ENCODE measurements around the gene PLB1.

The PLB1 gene

DNA sequence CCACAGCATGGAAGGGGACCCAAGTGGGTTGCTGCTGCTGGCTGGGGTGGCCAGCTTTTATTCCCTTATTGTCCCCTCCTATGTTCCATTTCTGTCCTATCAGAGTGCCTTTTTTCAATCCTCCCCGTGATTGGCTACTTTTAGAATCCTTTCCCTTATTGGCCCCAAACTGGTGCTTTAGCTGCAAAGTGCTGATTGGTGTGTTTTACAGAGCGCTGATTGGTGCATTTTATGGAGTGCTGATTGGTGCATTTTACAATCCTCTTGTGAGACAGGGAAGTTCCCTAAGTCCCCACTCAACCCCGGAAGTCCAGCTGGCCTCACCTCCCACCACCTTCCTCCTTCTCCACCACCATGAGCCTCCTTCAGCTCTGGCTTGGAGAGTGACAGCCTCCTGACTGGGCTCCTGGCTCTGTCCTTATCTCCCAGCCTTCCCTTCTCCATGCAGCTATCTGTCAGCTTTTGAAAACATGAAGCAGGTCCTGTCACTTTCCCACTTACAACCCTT lies 20.7 kb upstream of the PLB1 start:
- no peaks in the 10 kb centered on the region for H3K36me3 ChIP-seq (replicated peaks; ENCODE audit: insufficient read depth, low read length)
- H2AFZ ChIP-seq (ENCODE audit: low read length): no peak overlapping the region
- H3K27ac ChIP-seq (ENCODE audit: low read length): no peak overlapping the region
- no peak for DNase-seq
- no peak overlapping the region for H3K9ac ChIP-seq (ENCODE audit: low read length)
- H3K27me3 ChIP-seq (replicated peaks; ENCODE audit: insufficient read depth, low read length): no peaks in the 10 kb centered on the region
- no peaks in the 10 kb centered on the region for H3K9me2 ChIP-seq (replicated peaks; ENCODE audit: insufficient read depth, low read length)
- no peaks in the 10 kb centered on the region for H3K9me3 ChIP-seq (replicated peaks; ENCODE audit: insufficient read depth, low read length)
- H4K20me1 ChIP-seq (ENCODE audit: insufficient read depth, low read length): no peaks in the 10 kb centered on the region
- TF ChIP-seq EZH2phosphoT487 (IDR thresholded peaks at IDR 0.05; ENCODE audit: low read length): no peak
- no peak for TF ChIP-seq EZH2 (optimal IDR thresholded peaks at IDR 0.05; ENCODE audit: low read depth, low read length)
- TF ChIP-seq, protein P1, sequence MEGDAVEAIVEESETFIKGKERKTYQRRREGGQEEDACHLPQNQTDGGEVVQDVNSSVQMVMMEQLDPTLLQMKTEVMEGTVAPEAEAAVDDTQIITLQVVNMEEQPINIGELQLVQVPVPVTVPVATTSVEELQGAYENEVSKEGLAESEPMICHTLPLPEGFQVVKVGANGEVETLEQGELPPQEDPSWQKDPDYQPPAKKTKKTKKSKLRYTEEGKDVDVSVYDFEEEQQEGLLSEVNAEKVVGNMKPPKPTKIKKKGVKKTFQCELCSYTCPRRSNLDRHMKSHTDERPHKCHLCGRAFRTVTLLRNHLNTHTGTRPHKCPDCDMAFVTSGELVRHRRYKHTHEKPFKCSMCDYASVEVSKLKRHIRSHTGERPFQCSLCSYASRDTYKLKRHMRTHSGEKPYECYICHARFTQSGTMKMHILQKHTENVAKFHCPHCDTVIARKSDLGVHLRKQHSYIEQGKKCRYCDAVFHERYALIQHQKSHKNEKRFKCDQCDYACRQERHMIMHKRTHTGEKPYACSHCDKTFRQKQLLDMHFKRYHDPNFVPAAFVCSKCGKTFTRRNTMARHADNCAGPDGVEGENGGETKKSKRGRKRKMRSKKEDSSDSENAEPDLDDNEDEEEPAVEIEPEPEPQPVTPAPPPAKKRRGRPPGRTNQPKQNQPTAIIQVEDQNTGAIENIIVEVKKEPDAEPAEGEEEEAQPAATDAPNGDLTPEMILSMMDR (IDR thresholded peaks at IDR 0.05; ENCODE audit: low read length): no peak
- H3K4me3 ChIP-seq (ENCODE audit: low read length): no peak overlapping the region
- H3K4me2 ChIP-seq (ENCODE audit: low read depth, low read length): no peak overlapping the region
- peaks cover 21% of the 10 kb centered on the region for H3K4me1 ChIP-seq (ENCODE audit: low read length)
- no peaks in the 10 kb centered on the region for H3K79me2 ChIP-seq (ENCODE audit: low read length)
- H3F3A ChIP-seq (ENCODE audit: insufficient read depth, low read length): peaks cover 13% of the 10 kb centered on the region

DNA sequence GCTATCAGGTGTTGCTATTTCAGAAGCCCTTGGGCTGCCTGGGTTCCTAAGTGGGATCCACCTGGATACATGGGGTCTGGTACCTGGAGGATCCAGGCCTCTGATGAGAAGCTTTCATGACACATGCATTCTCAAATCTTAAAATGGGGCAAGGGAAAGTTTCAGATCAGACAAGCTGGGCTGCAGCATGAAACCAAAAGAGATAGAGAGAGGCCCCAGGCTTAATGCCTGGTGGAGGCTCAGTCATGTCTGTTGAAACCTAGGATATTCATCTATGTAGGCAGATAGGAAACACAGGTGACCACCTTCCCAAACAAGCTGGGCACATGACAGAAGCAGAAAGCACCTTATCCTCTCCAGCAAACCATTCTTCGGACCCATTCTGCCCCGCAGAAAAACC lies 18.8 kb upstream of the PLB1 start:
- H4K20me1 ChIP-seq (ENCODE audit: insufficient read depth, low read length): no peaks in the 10 kb centered on the region
- DNase-seq: peak; percentile 45
- H3K4me2 ChIP-seq (ENCODE audit: low read depth, low read length): peak overlapping the region; percentile 58
- H3F3A ChIP-seq (ENCODE audit: insufficient read depth, low read length): peaks cover 13% of the 10 kb centered on the region
- peak overlapping the region; percentile 72; the same call in 1 of the 2 replicates for H3K27ac ChIP-seq (ENCODE audit: low read length)
- H3K4me1 ChIP-seq (ENCODE audit: low read length): peaks cover 21% of the 10 kb centered on the region
- no peak overlapping the region for H3K4me3 ChIP-seq (ENCODE audit: low read length)
- H3K9me2 ChIP-seq (replicated peaks; ENCODE audit: insufficient read depth, low read length): no peaks in the 10 kb centered on the region
- H3K36me3 ChIP-seq (replicated peaks; ENCODE audit: insufficient read depth, low read length): no peaks in the 10 kb centered on the region
- no peak for TF ChIP-seq EZH2phosphoT487 (IDR thresholded peaks at IDR 0.05; ENCODE audit: low read length)
- TF ChIP-seq EZH2 (optimal IDR thresholded peaks at IDR 0.05; ENCODE audit: low read depth, low read length): no peak
- TF ChIP-seq, protein P1 (IDR thresholded peaks at IDR 0.05; ENCODE audit: low read length): no peak
- H2AFZ ChIP-seq (ENCODE audit: low read length): peak overlapping the region; percentile 68
- no peaks in the 10 kb centered on the region for H3K27me3 ChIP-seq (replicated peaks; ENCODE audit: insufficient read depth, low read length)
- H3K79me2 ChIP-seq (ENCODE audit: low read length): no peaks in the 10 kb centered on the region
- no peaks in the 10 kb centered on the region for H3K9me3 ChIP-seq (replicated peaks; ENCODE audit: insufficient read depth, low read length)
- H3K9ac ChIP-seq (ENCODE audit: low read length): peak overlapping the region; percentile 17; the same call in 1 of the 2 replicates

DNA sequence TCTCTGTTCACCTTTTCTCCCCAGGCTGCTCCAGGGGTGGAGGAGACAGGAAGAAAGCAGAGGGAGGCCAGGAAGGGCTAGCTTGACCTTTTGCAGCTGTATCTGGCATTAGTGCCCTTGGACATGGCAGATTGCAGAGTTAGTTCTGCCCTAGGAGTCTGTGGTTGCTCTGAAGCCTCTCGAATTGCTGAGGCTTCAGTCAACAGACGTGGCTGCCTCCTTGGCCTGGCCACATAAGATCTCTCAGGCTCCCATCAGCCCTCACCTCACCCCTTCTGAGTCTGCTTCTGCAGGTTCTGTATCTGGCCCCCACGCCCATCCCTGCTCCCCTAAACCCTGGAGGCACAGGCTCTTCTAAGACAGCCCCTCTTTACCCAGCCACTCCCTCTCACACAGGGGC lies 18.2 kb upstream of the PLB1 start:
- Histone ChIP-seq H3F3A (ENCODE audit: insufficient read depth, low read length) (peaks cover 13% of the 10 kb centered on the region), H3K4me3 (ENCODE audit: low read length) (no peak overlapping the region), H3K9me2 (replicated peaks; ENCODE audit: insufficient read depth, low read length) (no peaks in the 10 kb centered on the region), H3K27me3 (replicated peaks; ENCODE audit: insufficient read depth, low read length) (no peaks in the 10 kb centered on the region), H4K20me1 (ENCODE audit: insufficient read depth, low read length) (no peaks in the 10 kb centered on the region), H3K79me2 (ENCODE audit: low read length) (no peaks in the 10 kb centered on the region), H3K4me1 (ENCODE audit: low read length) (peaks cover 21% of the 10 kb centered on the region), H3K36me3 (replicated peaks; ENCODE audit: insufficient read depth, low read length) (no peaks in the 10 kb centered on the region), H3K9ac (ENCODE audit: low read length) (peak overlapping the region; percentile 17; the same call in 1 of the 2 replicates), H3K27ac (ENCODE audit: low read length) (peak overlapping the region; percentile 72; the same call in 1 of the 2 replicates), H2AFZ (ENCODE audit: low read length) (peak overlapping the region; percentile 68), H3K9me3 (replicated peaks; ENCODE audit: insufficient read depth, low read length) (no peaks in the 10 kb centered on the region), H3K4me2 (ENCODE audit: low read depth, low read length) (peak overlapping the region; percentile 58)
- DNase-seq: peak; percentile 11
- no peak for TF ChIP-seq EZH2phosphoT487 (IDR thresholded peaks at IDR 0.05; ENCODE audit: low read length)
- TF ChIP-seq EZH2 (optimal IDR thresholded peaks at IDR 0.05; ENCODE audit: low read depth, low read length): no peak

DNA sequence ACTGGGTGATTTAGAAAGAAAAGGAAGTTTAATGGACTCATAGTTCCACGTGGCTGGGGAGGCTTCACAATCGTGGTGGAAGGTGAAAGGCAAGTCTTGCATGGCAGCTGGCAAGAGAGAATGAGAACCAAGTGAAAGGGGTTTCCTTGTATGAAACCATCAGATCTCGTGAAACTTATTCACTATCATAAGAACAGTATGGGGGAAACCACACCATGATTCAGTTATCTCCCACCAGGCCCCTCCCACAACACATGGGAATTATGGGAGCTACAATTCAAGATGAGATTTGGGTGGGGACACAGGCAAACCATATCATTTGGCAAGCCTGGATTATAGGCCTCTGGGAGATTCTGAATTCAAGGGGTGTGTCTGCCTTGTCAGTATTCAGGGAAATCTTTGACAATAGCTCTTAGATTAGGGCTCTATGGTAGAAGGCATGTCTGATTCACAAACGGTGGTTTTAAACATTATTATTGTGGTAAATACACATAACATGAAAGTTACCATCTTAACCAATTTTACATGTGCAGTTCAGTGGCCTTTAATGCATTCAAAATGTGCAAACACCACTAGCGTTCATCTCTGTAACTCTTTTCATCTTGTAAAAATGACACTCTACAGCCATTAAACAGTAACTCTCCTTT lies 15.3 kb upstream of the PLB1 start:
- no peak for TF ChIP-seq EZH2 (optimal IDR thresholded peaks at IDR 0.05; ENCODE audit: low read depth, low read length)
- TF ChIP-seq EZH2phosphoT487 (IDR thresholded peaks at IDR 0.05; ENCODE audit: low read length): no peak
- TF ChIP-seq, protein P1 (IDR thresholded peaks at IDR 0.05; ENCODE audit: low read length): no peak
- H3K4me2 ChIP-seq (ENCODE audit: low read depth, low read length): no peak overlapping the region
- H2AFZ ChIP-seq (ENCODE audit: low read length): no peak overlapping the region
- H3K27ac ChIP-seq (ENCODE audit: low read length): no peak overlapping the region
- no peak overlapping the region for H3K9ac ChIP-seq (ENCODE audit: low read length)
- H3K79me2 ChIP-seq (ENCODE audit: low read length): no peaks in the 10 kb centered on the region
- no peaks in the 10 kb centered on the region for H3K9me3 ChIP-seq (replicated peaks; ENCODE audit: insufficient read depth, low read length)
- no peaks in the 10 kb centered on the region for H4K20me1 ChIP-seq (ENCODE audit: insufficient read depth, low read length)
- H3K4me1 ChIP-seq (ENCODE audit: low read length): peaks cover 39% of the 10 kb centered on the region
- no peaks in the 10 kb centered on the region for H3K36me3 ChIP-seq (replicated peaks; ENCODE audit: insufficient read depth, low read length)
- H3K9me2 ChIP-seq (replicated peaks; ENCODE audit: insufficient read depth, low read length): no peaks in the 10 kb centered on the region
- H3K4me3 ChIP-seq (ENCODE audit: low read length): no peak overlapping the region
- no peak for DNase-seq
- H3F3A ChIP-seq (ENCODE audit: insufficient read depth, low read length): peaks cover 28% of the 10 kb centered on the region
- H3K27me3 ChIP-seq (replicated peaks; ENCODE audit: insufficient read depth, low read length): no peaks in the 10 kb centered on the region

Data from MM.1S (cell line).